ENCODE data around the gene AQP3.
"Not testable (repeated sequence)": the region's sequence is repeated elsewhere in the genome, so short reads cannot be mapped to it uniquely, and the experiment has no call there.

- TF ChIP-seq CTCF, POLR2A, EP300 (IDR thresholded peaks at IDR 0.05): not testable (repeated sequence)
Observed at GRCh38 chr9:33397801-33398200, 49.6 kb downstream of the AQP3 start.
